HG03342 (cell line): ENCODE results near the gene JUND.
A peak's percentile ranks its signal among the peaks of the same experiment; 100 is the strongest.

Experiments
- ATAC-seq: cut with Tn5 transposase; IDR thresholded peaks from one replicate; pipeline ENCODE4 v1.9.1; 2021; ENCODE audit warnings: mild to moderate bottlenecking, moderate library complexity; ENCODE audit not compliant: unreplicated experiment

JUND gene

GRCh38 chr19:18291019-18291524 lies 9.7 kb upstream of the JUND start:
- ATAC-seq = no peak

- ATAC-seq = no peak
These were observed 9.0 kb upstream of the JUND start for GRCh38 chr19:18290302-18291018.

- no peak for ATAC-seq
These were observed 8.3 kb upstream of the JUND start for GRCh38 chr19:18289471-18290301.

GRCh38 chr19:18287836-18288772 lies 6.7 kb upstream of the JUND start:
- ATAC-seq = no peak

- ATAC-seq = no peak
These were observed 5.7 kb upstream of the JUND start for GRCh38 chr19:18286973-18287635.

GRCh38 chr19:18284712-18285360 lies 3.4 kb upstream of the JUND start:
- no peak for ATAC-seq

- no peak for ATAC-seq
These were observed 1.9 kb upstream of the JUND start for GRCh38 chr19:18283338-18283737.

- no peak for ATAC-seq
These were observed 1.3 kb upstream of the JUND start for GRCh38 chr19:18282788-18283141.

- no peak for ATAC-seq
These were observed 782 bp upstream of the JUND start for GRCh38 chr19:18282021-18282787.

GRCh38 chr19:18280247-18281081 lies 958 bp downstream of the JUND start:
- peak; percentile 2 for ATAC-seq

GRCh38 chr19:18279516-18280246 lies 1.7 kb downstream of the JUND start:
- ATAC-seq = no peak

- no peak for ATAC-seq
These were observed 2.2 kb downstream of the JUND start for GRCh38 chr19:18279266-18279515.

- ATAC-seq = no peak
These were observed 2.7 kb downstream of the JUND start for GRCh38 chr19:18278521-18279265.

GRCh38 chr19:18274781-18275356 lies 6.6 kb downstream of the JUND start:
- no peak for ATAC-seq

GRCh38 chr19:18274219-18274780 lies 7.1 kb downstream of the JUND start, which contains the start of gene IQCN:
TSS of gene IQCN (minus strand) at chr19:18274452. CDS start at chr19:18269478, 4,974 bp downstream.
- no peak for ATAC-seq

- ATAC-seq = no peak
These were observed 7.7 kb downstream of the JUND start for GRCh38 chr19:18273561-18274218.
